HG03280 (cell line): Measurements from ENCODE around the gene DOK3.
"Not testable (repeated sequence)": the region's sequence is repeated elsewhere in the genome, so short reads cannot be mapped to it uniquely, and the experiment has no call there.

ENCODE experiments used
- ATAC-seq: cut with Tn5 transposase; IDR thresholded peaks from one replicate; pipeline ENCODE4 v1.9.1; 2021; ENCODE audit warnings: mild to moderate bottlenecking, moderate library complexity; ENCODE audit not compliant: unreplicated experiment

DOK3 gene

GRCh38 chr5:177498013-177498787 lies 11.4 kb downstream of the DOK3 start:
- ATAC-seq, result no peak

DNA sequence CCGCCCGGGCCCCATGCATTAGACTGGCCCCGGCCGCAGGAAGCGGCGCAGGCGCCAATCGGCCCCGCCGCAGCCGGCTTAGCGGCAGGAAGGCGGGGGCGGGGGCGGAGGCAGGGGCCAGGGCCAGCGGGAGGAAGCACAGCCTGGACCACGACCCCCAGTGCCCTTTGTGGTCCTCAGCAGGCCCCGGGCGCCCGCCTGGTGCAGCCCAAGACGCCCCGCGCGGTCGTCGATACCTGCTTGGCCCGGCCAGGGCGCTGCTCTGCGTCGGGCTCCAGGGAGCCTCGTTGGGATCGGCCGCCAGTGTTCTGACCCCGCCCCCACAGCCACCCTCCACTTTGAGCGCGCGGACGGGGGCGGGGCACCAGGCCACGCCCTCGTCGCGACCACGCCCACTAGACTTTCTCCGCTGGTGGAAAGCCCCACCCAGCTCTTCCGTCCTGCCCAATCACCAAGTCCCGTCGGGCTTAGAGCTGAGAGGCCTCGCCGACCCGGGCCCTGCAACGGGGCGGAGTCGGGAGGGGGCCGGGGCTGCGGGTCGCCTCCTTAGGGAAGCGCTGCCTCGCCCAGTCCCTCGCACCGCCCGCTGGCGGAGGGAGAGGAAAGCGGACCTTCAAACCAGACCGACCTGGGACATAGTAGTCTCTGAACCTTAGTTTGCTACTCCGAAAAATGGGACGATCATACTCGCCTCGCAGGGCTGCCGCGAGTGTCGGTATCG lies 12.2 kb downstream of the DOK3 start, which contains the start of gene PDLIM7:
Gene PDLIM7 (minus strand): TSS at position 313 of the 721 bp plus-strand sequence. CDS start 1,092 bp downstream, outside the sequence.
- ATAC-seq, result peak; percentile 72

GRCh38 chr5:177496727-177497291 lies 12.8 kb downstream of the DOK3 start:
- ATAC-seq, result no peak

GRCh38 chr5:177496070-177496726 lies 13.4 kb downstream of the DOK3 start:
- ATAC-seq, result no peak

DNA sequence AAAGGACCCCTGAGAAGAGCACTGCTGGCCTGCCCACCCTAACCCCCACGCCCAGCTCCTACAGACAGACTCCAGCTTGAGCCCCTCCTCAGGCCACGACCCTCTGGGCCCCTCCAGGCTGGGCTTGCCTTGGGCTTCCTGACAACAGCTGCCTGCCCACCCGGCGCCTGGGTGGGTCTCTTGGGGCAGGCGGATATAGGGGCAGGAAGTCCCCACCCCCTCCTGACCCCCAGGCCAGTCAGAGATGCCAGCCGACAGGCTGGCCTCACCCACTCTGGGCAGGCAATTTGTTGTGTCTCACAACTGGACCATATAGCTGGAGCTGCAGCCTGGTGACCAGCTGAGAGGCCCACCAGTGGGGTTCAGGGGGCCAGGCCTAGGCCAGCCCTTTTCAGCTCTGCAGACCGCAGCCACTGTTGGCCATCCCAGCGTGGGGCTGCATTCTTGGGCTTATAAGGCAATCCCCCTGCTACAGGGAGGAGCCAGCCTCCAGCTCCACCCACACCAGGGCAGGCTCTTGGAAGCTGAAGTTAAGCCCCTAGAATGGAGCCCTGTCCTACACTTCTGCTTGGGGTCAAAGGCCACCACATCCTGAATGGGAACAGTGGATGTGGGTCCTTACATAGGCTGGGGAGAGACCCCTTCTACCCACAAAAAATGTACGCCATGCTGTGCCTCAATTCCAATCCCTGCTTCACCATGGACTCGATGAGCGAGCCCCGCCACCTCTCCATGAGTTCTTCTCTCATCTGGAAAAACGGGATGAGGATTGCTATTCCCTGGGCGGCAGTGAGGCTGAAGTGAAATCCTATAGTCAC lies 14.2 kb downstream of the DOK3 start:
- ATAC-seq, result no peak

- ATAC-seq, result no peak
These were observed 15.1 kb downstream of the DOK3 start for GRCh38 chr5:177494346-177495195.

GRCh38 chr5:177493795-177494345 lies 15.8 kb downstream of the DOK3 start:
- no peak for ATAC-seq

- no peak for ATAC-seq
These were observed 16.8 kb downstream of the DOK3 start for GRCh38 chr5:177492841-177493240.

DNA sequence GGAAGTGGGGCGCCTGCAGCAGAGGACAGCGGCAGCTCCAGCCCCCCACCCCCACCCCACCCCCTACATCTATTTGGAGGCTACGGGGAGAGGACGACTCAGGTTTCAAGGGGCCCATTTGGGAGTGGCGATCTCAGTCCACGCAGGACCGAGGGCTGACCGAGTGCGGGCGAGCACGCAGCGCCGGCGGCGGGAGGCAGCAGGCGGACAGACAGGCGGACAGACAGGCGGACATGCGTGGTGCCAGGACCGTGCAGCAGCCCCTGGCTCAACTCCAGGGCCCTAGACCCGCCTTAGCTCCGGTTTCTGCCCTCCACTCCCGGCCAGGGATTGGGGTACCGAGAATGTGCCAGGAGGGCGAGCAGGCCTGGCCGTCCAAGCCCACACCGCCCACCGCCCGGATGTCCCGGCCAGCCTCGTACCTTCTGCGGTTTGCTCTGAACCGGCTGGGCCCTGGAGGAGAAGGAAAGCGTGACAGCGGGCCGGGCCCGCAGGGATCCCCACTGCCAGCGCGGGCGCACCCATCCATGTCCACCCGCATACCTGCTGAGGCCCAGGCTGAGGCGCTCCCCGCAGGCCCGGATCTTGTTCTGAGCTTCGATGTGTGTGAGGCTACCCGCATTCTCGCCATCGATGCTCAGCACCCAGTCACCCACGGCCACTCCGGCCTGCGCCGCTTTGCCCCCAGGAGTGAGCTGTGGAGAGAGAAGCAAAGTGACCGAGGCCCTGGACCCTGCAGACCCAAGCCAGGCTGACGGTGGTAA lies 17.5 kb downstream of the DOK3 start:
- ATAC-seq, result no peak

GRCh38 chr5:177491429-177491945 lies 18.1 kb downstream of the DOK3 start:
- ATAC-seq, result no peak

- ATAC-seq, result no peak
These were observed 18.6 kb downstream of the DOK3 start for GRCh38 chr5:177490992-177491391.

GRCh38 chr5:177490311-177490991 lies 19.2 kb downstream of the DOK3 start:
- ATAC-seq, result no peak

DNA sequence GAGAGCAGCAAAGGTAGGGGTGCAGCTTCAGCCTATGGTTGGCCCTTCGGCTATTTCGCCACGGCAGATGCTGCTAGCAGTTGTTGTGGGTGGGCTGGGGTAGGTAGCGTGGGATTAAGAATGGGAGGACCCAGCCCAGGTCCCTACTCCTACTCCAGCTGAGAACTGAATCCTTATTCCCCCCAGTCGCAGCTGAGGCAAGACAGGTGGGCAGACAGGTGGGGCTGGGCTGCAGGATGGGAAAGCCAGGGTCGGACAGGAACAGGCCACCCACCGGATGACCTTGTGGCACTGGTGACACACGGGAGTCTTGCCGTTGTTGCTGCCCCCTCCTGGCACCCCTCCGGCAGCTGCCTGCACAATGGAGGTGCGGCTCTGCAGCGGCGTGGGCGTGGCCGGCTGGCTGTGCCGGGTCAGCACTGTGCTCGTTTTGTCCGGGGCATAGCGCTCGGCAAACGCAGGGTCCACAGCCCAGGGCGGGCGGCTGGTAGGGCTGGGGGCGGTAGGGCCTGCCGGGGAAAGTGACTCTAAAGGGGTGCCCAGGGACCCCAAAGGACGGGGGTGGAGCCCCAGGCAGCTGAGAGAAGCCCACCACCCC lies 20.4 kb downstream of the DOK3 start:
- no peak for ATAC-seq

- ATAC-seq, result no peak
These were observed 21.7 kb downstream of the DOK3 start for GRCh38 chr5:177487975-177488374.

GRCh38 chr5:177487144-177487543 lies 22.5 kb downstream of the DOK3 start:
- no peak for ATAC-seq

GRCh38 chr5:177486256-177486655 lies 23.4 kb downstream of the DOK3 start:
- ATAC-seq, result no peak

- ATAC-seq, result not testable (repeated sequence)
These were observed 23.9 kb downstream of the DOK3 start for GRCh38 chr5:177485753-177486152.
